HEK293 (cell line): ENCODE results near the gene RBMXL3.

ENCODE experiments used
- MZF1 ChIP-seq: fragments of 450-650 bp; formaldehyde crosslinking; IDR thresholded peaks from 2 replicates; pipeline ENCODE4 v1.5.1; 2017; ENCODE audit warnings: missing biosample characterization, missing genetic modification characterization, borderline replicate concordance
- ZBTB8A ChIP-seq: fragments of 450-650 bp; formaldehyde crosslinking; IDR thresholded peaks from 2 replicates; pipeline ENCODE4 v1.5.1; 2016; ENCODE audit warnings: missing biosample characterization, missing genetic modification characterization
- ZEB2 ChIP-seq: fragments of 450-650 bp; formaldehyde crosslinking; IDR thresholded peaks from 2 replicates; pipeline ENCODE4 v1.5.1; 2016; ENCODE audit warnings: missing biosample characterization, missing genetic modification characterization
- ZNF292 ChIP-seq: fragments of 450-650 bp; formaldehyde crosslinking; IDR thresholded peaks from 2 replicates; pipeline ENCODE4 v1.5.1; 2016; ENCODE audit warnings: low read depth, missing biosample characterization, missing genetic modification characterization, borderline replicate concordance
- ZNF510 ChIP-seq: fragments of 450-650 bp; formaldehyde crosslinking; IDR thresholded peaks from 2 replicates; pipeline ENCODE4 v1.5.1; 2018; ENCODE audit warnings: mild to moderate bottlenecking, missing genetic modification characterization, missing biosample characterization; ENCODE audit not compliant: insufficient replicate concordance
- TF ChIP-seq, protein P1 (sequence below): fragments of 450-650 bp; formaldehyde crosslinking; IDR thresholded peaks from 2 replicates; pipeline ENCODE4 v1.5.0; 2017; ENCODE audit warnings: missing biosample characterization, missing genetic modification characterization, borderline replicate concordance
- TF ChIP-seq, protein P2 (sequence below): fragments of 450-650 bp; formaldehyde crosslinking; IDR thresholded peaks from 2 replicates; pipeline ENCODE4 v1.5.1; 2016; ENCODE audit warnings: missing biosample characterization, missing genetic modification characterization

- TF ChIP-seq, protein P1, sequence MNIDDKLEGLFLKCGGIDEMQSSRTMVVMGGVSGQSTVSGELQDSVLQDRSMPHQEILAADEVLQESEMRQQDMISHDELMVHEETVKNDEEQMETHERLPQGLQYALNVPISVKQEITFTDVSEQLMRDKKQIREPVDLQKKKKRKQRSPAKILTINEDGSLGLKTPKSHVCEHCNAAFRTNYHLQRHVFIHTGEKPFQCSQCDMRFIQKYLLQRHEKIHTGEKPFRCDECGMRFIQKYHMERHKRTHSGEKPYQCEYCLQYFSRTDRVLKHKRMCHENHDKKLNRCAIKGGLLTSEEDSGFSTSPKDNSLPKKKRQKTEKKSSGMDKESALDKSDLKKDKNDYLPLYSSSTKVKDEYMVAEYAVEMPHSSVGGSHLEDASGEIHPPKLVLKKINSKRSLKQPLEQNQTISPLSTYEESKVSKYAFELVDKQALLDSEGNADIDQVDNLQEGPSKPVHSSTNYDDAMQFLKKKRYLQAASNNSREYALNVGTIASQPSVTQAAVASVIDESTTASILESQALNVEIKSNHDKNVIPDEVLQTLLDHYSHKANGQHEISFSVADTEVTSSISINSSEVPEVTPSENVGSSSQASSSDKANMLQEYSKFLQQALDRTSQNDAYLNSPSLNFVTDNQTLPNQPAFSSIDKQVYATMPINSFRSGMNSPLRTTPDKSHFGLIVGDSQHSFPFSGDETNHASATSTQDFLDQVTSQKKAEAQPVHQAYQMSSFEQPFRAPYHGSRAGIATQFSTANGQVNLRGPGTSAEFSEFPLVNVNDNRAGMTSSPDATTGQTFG, result no peak
- no peak for TF ChIP-seq ZEB2
- TF ChIP-seq ZNF292 (tag by site-specific recombination), result no peak
- no peak for TF ChIP-seq MZF1 (tag by site-specific recombination)
- TF ChIP-seq ZBTB8A (tag by site-specific recombination), result no peak
- TF ChIP-seq, protein P2, sequence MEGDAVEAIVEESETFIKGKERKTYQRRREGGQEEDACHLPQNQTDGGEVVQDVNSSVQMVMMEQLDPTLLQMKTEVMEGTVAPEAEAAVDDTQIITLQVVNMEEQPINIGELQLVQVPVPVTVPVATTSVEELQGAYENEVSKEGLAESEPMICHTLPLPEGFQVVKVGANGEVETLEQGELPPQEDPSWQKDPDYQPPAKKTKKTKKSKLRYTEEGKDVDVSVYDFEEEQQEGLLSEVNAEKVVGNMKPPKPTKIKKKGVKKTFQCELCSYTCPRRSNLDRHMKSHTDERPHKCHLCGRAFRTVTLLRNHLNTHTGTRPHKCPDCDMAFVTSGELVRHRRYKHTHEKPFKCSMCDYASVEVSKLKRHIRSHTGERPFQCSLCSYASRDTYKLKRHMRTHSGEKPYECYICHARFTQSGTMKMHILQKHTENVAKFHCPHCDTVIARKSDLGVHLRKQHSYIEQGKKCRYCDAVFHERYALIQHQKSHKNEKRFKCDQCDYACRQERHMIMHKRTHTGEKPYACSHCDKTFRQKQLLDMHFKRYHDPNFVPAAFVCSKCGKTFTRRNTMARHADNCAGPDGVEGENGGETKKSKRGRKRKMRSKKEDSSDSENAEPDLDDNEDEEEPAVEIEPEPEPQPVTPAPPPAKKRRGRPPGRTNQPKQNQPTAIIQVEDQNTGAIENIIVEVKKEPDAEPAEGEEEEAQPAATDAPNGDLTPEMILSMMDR, result no peak
- no peak for TF ChIP-seq ZNF510 (tag by site-specific recombination)
Measured at GRCh38 chrX:115204040-115204439, 14.8 kb downstream of the RBMXL3 start.
